Glomerular visceral epithelial cell (primary cell): ENCODE data around the gene SLC15A2.
"Not testable (repeated sequence)": the region's sequence is repeated elsewhere in the genome, so short reads cannot be mapped to it uniquely, and the experiment has no call there.

Experiments
- DNase-seq: peaks from one replicate; pipeline ENCODE4 v3.0.0-alpha.2; 2016; ENCODE audit errors: extremely low spot score

Gene SLC15A2

DNA sequence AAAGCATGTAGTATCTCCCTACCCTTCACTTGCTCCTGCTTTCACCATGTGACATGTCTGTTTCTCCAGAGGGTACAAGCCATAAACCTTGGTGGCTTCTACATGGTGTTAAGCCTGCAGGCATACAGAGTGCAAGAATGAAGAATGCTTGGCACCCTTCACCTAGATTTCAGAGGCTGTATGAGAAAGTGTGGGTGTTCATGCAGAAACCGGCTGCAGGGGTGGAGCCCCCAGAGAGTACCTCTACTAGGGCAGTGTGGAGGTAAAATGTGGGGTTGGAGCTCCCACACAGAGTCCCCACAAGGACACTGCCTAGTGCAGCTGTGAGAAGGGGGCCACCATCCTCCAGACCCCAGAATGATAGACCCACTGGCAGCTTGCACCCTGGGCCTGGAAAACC, 32.2 kb downstream of the SLC15A2 start:
- DNase-seq: no peak

DNA sequence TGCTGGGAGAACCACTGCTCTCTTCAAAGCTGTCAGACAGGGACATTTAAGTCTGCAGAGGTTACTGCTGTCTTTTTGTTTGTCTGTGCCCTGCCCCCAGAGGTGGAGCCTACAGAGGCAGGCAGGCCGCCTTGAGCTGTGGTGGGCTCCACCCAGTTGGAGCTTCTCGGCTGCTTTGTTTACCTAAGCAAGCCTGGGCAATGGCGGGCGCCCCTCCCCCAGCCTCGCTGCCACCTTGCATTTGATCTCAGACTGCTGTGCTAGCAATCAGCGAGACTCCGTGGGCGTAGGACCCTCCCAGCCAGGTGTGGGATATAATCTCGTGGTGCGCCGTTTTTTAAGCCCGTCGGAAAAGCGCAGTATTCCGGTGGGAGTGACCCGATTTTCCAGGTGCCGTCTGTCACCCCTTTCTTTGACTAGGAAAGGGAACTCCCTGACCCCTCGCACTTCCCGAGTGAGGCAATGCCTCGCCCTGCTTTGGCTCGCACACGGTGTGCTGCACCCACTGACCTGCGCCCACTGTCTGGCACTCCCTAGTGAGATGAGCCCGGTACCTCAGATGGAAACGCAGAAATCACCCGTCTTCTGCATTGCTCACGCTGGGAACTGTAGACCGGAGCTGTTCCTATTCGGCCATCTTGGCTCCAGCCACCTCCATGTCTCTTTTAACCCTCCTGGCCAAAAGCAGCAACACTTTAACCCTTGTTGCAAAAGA, 44.1 kb downstream of the SLC15A2 start:
- not testable (repeated sequence) for DNase-seq

DNA sequence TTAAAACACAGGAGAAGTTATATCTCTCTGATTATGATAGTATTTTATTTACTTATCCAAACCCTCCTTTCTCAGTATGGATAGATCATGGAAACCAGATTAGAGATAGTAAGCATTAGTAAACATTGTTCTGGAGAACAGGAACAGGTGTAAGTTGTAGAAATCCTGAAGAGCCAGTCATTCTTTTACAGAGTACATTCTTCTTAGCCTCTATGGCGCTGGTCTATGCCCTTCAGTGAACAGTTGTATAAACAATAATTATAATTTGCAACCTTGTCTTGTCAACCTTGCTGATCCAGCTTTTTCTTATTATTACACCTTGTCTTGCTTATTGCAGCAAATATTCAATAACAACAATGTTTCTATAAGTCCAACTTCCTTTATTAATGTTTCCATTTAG, 47.4 kb downstream of the SLC15A2 start:
- no peak for DNase-seq

GRCh38 chr3:121942116-121942786, 48.0 kb downstream of the SLC15A2 start:
- DNase-seq: no peak

- DNase-seq: no peak
These were observed 49.2 kb downstream of the SLC15A2 start for GRCh38 chr3:121943431-121943830.

GRCh38 chr3:121948641-121949040, 54.4 kb downstream of the SLC15A2 start:
- no peak for DNase-seq

- no peak for DNase-seq
These were observed 57.2 kb downstream of the SLC15A2 start for GRCh38 chr3:121951291-121951919.

DNA sequence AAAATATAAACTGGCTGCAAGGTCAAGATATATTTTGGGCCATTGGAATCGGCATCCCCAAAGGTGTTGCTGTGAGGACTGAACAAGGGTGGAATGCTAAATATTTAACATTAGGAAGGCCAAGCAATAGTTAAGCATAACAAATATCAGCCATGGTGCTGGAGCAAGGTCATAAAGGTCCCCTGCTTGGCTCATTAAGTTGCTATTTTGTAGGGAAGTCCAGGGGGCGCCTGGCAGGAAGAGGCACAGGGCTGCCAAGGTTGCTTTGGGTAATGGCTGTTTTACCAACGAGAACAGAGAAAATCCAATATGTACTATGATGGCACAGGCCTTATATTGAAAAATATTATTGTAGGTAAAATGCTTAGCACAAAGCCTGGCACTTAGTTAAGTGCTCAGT, 62.2 kb downstream of the SLC15A2 start:
- DNase-seq: no peak

DNA sequence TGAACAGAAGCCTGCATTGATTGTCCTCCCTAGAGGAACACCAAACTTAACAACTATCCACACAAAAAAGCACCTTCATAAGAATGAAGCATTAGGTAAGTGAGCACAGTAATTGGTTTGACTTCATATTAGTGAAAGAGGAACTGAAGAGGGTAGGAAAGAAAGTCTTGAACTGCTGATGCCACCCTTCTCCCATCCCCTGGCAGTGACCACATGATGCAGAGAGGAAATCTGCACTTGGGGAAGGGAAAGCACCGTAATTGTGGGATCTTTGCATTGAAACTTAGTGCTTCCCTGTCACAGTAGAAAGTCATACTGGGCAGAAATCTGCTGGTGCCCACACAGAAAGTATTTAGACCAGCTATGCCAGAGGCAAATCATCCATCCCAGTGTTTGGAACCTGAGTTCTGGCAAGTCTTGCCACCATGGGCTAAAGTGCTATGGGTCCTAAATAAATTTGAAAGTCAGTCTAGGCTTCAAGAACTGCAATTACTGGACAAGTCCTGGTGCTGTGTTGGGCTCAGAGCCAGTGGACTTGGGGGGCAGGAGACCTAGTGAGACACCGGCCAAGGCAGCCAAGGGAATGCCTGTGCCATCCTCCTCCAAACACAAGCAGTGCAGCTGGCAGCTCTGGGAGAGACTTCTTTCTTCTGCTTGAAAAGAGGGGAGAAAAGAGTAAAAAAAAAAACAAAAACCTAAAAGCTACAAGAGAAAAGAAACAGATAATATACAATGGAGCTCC, 63.6 kb downstream of the SLC15A2 start:
- no peak for DNase-seq

GRCh38 chr3:121958801-121959200, 64.6 kb downstream of the SLC15A2 start:
- no peak for DNase-seq

DNA sequence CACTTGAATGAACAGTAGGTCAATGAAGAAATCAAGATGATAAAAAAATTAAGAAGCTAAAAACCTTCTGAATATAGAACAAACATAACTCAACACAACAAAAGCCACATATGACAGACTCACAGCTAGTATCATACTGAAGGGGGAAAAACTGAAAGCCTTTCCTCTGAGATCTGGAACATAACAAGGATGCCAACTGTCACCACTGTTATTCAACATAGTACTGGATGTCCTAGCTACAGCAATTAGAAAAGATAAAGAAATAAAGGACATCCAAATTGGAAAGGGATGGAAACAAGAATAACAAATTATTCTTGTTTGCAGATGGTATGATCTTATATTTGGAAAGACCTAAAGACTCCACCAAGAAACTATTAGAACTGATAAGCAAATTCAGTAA, 67.1 kb downstream of the SLC15A2 start:
- DNase-seq: no peak

- no peak for DNase-seq
These were observed 68.2 kb downstream of the SLC15A2 start for GRCh38 chr3:121962443-121962842.

DNA sequence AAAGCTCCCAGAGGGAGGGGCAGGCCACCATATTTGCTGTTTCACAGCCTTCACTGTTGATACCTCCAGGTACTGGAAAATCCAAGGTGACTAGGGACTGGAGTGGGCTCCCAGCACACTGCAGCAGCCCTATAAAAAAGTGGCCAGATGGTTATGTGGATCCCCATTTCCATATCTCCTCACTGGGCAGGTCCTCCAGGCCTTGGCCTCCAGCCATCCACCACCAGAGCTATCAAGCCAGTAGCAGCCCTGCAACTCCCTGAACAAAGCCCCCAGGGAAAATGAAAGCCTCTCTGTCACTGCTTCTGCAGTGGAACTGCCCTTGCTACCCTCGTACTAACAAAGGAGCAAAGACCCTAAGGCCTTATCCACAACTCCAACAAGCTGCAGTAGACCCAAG, 69.4 kb downstream of the SLC15A2 start:
- no peak for DNase-seq

DNA sequence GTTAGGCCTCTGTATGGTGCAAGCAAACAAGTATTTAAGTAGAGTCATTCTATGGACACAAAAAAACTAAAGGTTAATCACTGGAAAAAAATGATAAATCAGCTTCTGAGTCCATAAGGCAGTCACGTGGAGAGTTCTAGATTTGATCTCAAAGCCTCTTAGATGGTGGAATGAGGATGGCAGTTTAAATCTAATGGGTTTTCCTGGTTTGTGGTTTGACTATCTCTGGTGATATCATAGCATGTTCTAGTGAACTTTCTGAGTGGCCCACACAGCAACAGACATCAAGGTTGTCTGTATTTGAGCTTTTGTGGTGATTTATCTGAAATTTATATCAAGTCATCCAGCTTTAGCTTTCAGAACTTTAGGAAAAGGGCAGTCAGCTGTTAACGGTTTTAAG, 75.4 kb downstream of the SLC15A2 start:
- no peak for DNase-seq

GRCh38 chr3:121970047-121970446, 75.8 kb downstream of the SLC15A2 start:
- DNase-seq: no peak

- no peak for DNase-seq
These were observed 80.5 kb downstream of the SLC15A2 start for GRCh38 chr3:121974601-121975111.

- DNase-seq: no peak
These were observed 81.6 kb downstream of the SLC15A2 start for GRCh38 chr3:121975702-121976302.

- no peak for DNase-seq
These were observed 82.5 kb downstream of the SLC15A2 start for GRCh38 chr3:121976727-121977126.

- no peak for DNase-seq
These were observed 85.0 kb downstream of the SLC15A2 start for GRCh38 chr3:121979246-121979645.

- no peak for DNase-seq
These were observed 85.7 kb downstream of the SLC15A2 start for GRCh38 chr3:121979734-121980449.

- no peak for DNase-seq
These were observed 86.2 kb downstream of the SLC15A2 start for GRCh38 chr3:121980450-121980796.
